Osteoblast (primary cell): ENCODE results near the gene SOX13. TPM values are rescaled to one million over a fixed set of nuclear protein-coding genes. Genes with fewer than 3 reads are reported as not detected.

ENCODE experiments used
- DNase-seq: peaks from one replicate; pipeline ENCODE4 v3.0.0; 2011; ENCODE audit warnings: low spot score, mixed read lengths; ENCODE audit not compliant: insufficient read length; ENCODE audit errors: missing footprints
- H2AFZ ChIP-seq: 2 replicates; pipeline ENCODE4 v1.6.0; 2011; ENCODE audit warnings: mild to moderate bottlenecking, low read length
- H3K27ac ChIP-seq: 2 replicates; pipeline ENCODE4 v1.5.1; 2011; ENCODE audit warnings: mild to moderate bottlenecking, low read depth, low read length, moderate library complexity
- H3K27me3 ChIP-seq: 2 replicates; pipeline ENCODE4 v1.6.0; 2012; ENCODE audit warnings: mild to moderate bottlenecking, control low read depth, inconsistent platforms, low read length, moderate library complexity; ENCODE audit not compliant: insufficient read depth
- H3K36me3 ChIP-seq: 2 replicates; pipeline ENCODE4 v1.5.1; 2011; ENCODE audit warnings: mild to moderate bottlenecking, low read length, control low read depth, moderate library complexity; ENCODE audit not compliant: insufficient read depth
- H3K4me1 ChIP-seq: 2 replicates; pipeline ENCODE4 v1.5.1; 2011; ENCODE audit warnings: mild to moderate bottlenecking, low read length, control low read depth, moderate library complexity; ENCODE audit not compliant: insufficient read depth
- H3K4me2 ChIP-seq: 2 replicates; pipeline ENCODE4 v1.6.0; 2011; ENCODE audit warnings: mild to moderate bottlenecking, low read length; ENCODE audit not compliant: insufficient read depth
- H3K4me3 ChIP-seq: fragments of 200-600 bp; sonication (generic); 3 replicates; pipeline ENCODE4 v1.5.1; 2012; ENCODE audit warnings: mild to moderate bottlenecking, low read length, inconsistent platforms; ENCODE audit not compliant: insufficient read depth
- H3K79me2 ChIP-seq: 2 replicates; pipeline ENCODE4 v1.6.0; 2012; ENCODE audit warnings: mild to moderate bottlenecking, low read length, control low read depth, inconsistent platforms; ENCODE audit not compliant: insufficient read depth
- H3K9me3 ChIP-seq: 2 replicates; pipeline ENCODE4 v1.5.1; 2011; ENCODE audit warnings: low read depth, low read length, control low read depth
- H4K20me1 ChIP-seq: 2 replicates; pipeline ENCODE4 v1.6.0; 2012; ENCODE audit warnings: mild to moderate bottlenecking, low read length, control low read depth; ENCODE audit not compliant: insufficient read depth
- CTCF ChIP-seq: IDR thresholded peaks from 2 replicates; pipeline ENCODE4 v1.5.1; 2011; ENCODE audit warnings: mild to moderate bottlenecking, low read depth, low read length, moderate library complexity; ENCODE audit errors: extremely low read depth
- total RNA-seq: library from RNA; depleted of rRNA; stranded (reverse); fragments of >200 nt; gene quantifications from 2 replicates; pipeline ENCODE4 v1.2.3, GENCODE V29; 2012

The SOX13 gene
- total RNA-seq, 1 donor: 9.0 TPM

- no peak overlapping the region for H3K27ac ChIP-seq
- no peak for TF ChIP-seq CTCF
- no peaks in the 10 kb centered on the region for H3K36me3 ChIP-seq
- no peak overlapping the region for H3K4me3 ChIP-seq
- peaks cover 10% of the 10 kb centered on the region for H3K79me2 ChIP-seq
- H2AFZ ChIP-seq: no peak overlapping the region
- peak overlapping the region; percentile 29 for H3K4me2 ChIP-seq
- peaks cover 12% of the 10 kb centered on the region for H4K20me1 ChIP-seq
- no peaks in the 10 kb centered on the region for H3K9me3 ChIP-seq
- H3K4me1 ChIP-seq: peaks cover 29% of the 10 kb centered on the region
- no peaks in the 10 kb centered on the region for H3K27me3 ChIP-seq
- DNase-seq: peak; percentile 82
These were observed 30.5 kb downstream of the SOX13 start for GRCh38 chr1:204103431-204103741.

GRCh38 chr1:204104331-204105130 is 31.6 kb downstream of the SOX13 start:
- no peaks in the 10 kb centered on the region for H3K36me3 ChIP-seq
- no peak for TF ChIP-seq CTCF
- H3K27me3 ChIP-seq: no peaks in the 10 kb centered on the region
- peaks cover 10% of the 10 kb centered on the region for H3K79me2 ChIP-seq
- H3K4me2 ChIP-seq: peak overlapping the region; percentile 50
- peak overlapping the region; percentile 33 for H3K27ac ChIP-seq
- no peak overlapping the region for H3K4me3 ChIP-seq
- H3K4me1 ChIP-seq: peaks cover 29% of the 10 kb centered on the region
- DNase-seq: peak; percentile 88
- H2AFZ ChIP-seq: peak overlapping the region; percentile 23
- no peaks in the 10 kb centered on the region for H3K9me3 ChIP-seq
- peaks cover 7% of the 10 kb centered on the region for H4K20me1 ChIP-seq

- TF ChIP-seq CTCF: no peak
- Histone ChIP-seq H3K4me1 (peaks cover 29% of the 10 kb centered on the region), H4K20me1 (peaks cover 7% of the 10 kb centered on the region), H3K4me2 (no peak overlapping the region), H2AFZ (no peak overlapping the region), H3K36me3 (no peaks in the 10 kb centered on the region), H3K79me2 (peaks cover 10% of the 10 kb centered on the region), H3K27me3 (no peaks in the 10 kb centered on the region), H3K27ac (no peak overlapping the region), H3K4me3 (no peak overlapping the region), H3K9me3 (no peaks in the 10 kb centered on the region)
- no peak for DNase-seq
These were observed 32.2 kb downstream of the SOX13 start for GRCh38 chr1:204105131-204105515.

- H3K4me2 ChIP-seq: no peak overlapping the region
- H3K4me3 ChIP-seq: no peak overlapping the region
- H3K4me1 ChIP-seq: peaks cover 29% of the 10 kb centered on the region
- no peak overlapping the region for H3K27ac ChIP-seq
- DNase-seq: peak; percentile 47
- no peaks in the 10 kb centered on the region for H3K9me3 ChIP-seq
- no peak for TF ChIP-seq CTCF
- no peaks in the 10 kb centered on the region for H3K36me3 ChIP-seq
- H3K27me3 ChIP-seq: no peaks in the 10 kb centered on the region
- H2AFZ ChIP-seq: no peak overlapping the region
- H3K79me2 ChIP-seq: peaks cover 5% of the 10 kb centered on the region
- H4K20me1 ChIP-seq: peaks cover 7% of the 10 kb centered on the region
These were observed 33.9 kb downstream of the SOX13 start for GRCh38 chr1:204106825-204107224.
